ENCODE results near the gene BID.

GRCh38 chr22:17817511-17818065 lies 43.3 kb upstream of the BID start:
- no peak for TF ChIP-seq CTCF (conservative IDR thresholded peaks at IDR 0.05; ENCODE audit: low read depth, low read length)
- TF ChIP-seq MXI1 (IDR thresholded peaks at IDR 0.05; ENCODE audit: borderline replicate concordance, low read depth, low read length): no peak
- TF ChIP-seq POLR2A (IDR thresholded peaks at IDR 0.05; ENCODE audit: low read depth, low read length): no peak
- TF ChIP-seq ELK1 (IDR thresholded peaks at IDR 0.05; ENCODE audit: borderline replicate concordance, low read depth, low read length): no peak
- TF ChIP-seq CEBPB (IDR thresholded peaks at IDR 0.05; ENCODE audit: low read depth, low read length): no peak
- no peak for TF ChIP-seq RFX5 (IDR thresholded peaks at IDR 0.05; ENCODE audit: low read depth, low read length)
- no peak for TF ChIP-seq FOS (IDR thresholded peaks at IDR 0.05; ENCODE audit: low read depth, low read length)
- no peak for TF ChIP-seq RAD21 (IDR thresholded peaks at IDR 0.05; ENCODE audit: low read length)
- TF ChIP-seq RCOR1 (IDR thresholded peaks at IDR 0.05; ENCODE audit: insufficient replicate concordance, low read length): no peak
- TF ChIP-seq MAZ (IDR thresholded peaks at IDR 0.05; ENCODE audit: borderline replicate concordance, low read depth, low read length): no peak
- TF ChIP-seq SMC3 (IDR thresholded peaks at IDR 0.05; ENCODE audit: low read depth, low read length): no peak
- no peak for TF ChIP-seq USF2 (IDR thresholded peaks at IDR 0.05; ENCODE audit: low read depth, low read length)
